HG02884 (cell line): ENCODE results near the gene GPC6.

Experiments used
- ATAC-seq: cut with Tn5 transposase; IDR thresholded peaks from one replicate; pipeline ENCODE4 v1.9.1; 2021; ENCODE audit warnings: mild to moderate bottlenecking, moderate library complexity; ENCODE audit not compliant: unreplicated experiment

Gene GPC6

DNA sequence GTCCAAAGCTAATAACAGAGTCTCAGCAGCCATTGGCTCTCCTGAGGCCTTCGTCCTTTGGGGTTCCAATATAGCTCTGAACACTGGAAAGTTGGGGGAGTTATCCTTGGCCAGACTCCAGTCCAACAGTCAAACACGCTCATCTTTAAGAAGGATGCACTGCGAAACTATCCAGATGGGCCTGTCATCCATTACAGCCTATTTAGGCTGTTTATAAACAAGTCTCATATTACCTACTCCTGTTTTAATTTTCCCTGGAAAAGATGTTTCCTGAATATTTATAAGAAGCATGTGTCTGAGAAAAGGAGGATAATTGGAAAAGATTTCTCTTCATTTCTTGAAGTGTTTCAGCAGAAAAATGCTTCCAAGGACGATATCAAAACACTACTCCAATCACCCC, 1082.2 kb downstream of the GPC6 start:
- no peak for ATAC-seq

DNA sequence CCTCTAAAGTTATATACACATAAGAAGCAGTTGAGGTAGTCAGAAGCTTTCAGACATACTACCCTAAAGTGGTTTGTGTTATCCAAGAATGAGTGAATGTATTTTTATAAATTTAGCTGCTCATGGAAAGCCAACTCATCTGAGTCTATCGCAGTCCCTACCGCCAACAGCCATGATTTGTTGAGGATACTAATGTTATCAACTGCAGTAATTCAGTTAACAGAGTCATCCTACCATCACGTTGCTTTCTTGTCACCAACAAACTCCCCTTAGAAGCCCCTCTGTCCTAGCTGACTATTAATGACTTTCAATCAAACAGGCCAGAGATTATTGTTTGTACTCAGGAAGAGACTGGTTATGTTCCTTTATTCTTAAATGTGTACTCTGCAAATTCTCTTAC, 1083.0 kb downstream of the GPC6 start:
- no peak for ATAC-seq

DNA sequence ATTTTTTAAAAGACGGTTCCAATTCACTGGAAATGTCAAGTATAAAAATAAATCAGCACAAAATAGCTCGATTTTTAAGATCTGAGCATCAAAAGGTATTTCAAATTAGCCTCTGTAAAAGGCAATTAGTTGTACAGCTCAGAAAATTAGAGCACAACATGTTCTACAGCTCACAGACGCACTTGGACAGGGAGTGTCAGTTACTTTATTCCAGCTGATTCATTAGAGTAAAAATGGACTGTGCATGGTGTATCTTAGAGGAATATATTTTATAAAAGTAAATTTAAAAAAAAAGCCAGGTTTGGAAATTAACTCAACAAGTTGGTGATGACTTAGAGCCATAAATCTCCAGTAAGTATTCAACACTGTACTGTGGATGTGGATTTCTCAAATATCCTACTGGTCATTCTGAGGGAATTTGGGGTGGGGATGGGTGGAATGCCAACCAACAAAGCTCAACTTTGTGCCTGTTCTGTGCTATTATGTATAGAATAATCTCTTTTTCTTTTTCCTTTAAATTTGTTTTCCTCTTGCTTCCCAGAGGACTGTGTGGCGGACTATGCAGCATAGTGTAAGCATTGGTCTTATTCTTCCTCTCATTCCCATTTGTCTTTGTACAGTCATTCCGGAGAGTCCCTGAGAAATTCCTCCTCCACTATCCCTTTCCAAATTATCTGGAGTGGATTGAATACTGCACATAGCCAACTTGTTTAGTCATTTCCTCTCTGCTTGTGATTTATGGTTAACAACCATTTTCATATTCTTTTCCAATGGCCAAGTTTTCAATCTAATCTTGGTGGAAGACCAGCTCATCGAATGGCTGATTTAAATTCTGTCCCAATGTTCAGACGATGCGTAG, 1083.6 kb downstream of the GPC6 start:
- ATAC-seq: no peak

DNA sequence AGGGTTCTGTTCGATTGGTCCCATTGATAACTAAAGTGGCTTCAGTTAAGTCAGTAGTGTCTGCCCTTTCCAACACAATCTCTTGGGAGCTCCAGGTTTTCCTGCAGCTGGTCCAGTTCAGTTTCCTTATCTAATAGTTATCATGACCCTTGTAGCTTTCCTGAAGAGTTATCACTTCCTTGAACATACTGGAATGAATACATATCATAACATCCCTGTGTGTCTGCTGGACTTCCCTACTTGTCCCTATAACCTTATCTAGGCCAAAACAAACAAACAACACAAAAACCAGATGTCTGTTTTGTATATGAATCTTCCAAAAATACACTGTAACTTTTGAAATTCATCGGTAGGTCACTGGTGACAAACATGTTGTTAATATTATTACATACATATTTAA, 1085.3 kb downstream of the GPC6 start:
- no peak for ATAC-seq

DNA sequence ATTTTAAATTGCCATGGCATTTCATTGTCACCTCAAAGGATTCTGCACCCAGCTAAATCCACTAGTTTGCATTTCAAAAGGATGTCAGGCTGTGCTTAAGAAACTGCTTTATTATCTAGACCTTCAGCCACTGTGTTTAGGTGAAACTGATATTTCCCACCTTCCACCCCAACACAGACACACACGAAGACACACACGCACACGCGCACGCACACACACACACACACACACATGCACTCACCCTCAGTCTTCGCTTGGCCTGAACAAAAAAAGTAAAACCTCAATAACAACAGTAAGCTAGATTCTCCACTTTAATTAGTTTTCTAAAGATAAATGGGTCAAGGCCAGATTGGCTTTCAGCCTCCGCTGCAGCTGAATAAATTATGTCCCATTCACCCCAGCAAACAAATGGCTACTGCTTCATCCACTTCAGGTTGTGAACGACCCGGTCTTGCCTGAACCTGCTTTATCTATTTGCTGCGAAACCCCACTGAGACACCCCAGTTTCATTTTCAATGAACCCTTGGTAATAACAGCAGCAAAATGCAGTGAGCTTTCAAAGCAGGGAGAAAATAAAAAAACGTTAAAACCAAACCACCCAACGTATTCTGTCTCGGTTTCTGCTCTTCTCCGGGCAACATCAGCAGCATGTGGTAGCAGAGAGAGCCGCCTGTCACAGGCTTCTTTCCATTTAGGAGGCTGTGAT, 1086.1 kb downstream of the GPC6 start:
- peak; percentile 70 for ATAC-seq

DNA sequence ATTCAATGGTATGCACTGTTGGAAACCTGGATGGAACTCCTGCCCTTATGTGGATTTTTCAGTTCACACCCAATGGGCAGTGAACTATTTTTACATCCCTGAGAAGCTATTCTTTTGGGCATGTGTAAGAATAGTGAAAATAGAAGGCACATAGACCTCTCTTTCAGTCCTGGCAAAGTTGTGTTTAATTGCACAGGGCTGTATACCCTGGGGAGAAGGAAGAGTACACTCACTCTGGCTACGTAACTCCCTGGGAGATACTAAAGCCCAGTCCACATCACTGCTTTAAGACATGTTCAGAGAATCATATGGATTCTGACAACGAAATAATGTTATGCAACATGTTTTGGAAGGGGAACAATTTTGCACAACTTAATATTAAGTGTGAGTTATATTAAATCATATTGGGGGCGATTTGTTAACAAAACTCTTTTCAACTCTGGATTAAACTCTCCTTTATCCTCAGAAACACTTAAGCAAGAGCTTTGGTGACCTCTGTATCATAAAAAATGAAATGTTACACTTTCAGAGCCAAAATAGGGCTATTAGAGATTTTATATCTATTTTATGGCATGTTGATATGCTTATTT, 1086.8 kb downstream of the GPC6 start:
- ATAC-seq: no peak

DNA sequence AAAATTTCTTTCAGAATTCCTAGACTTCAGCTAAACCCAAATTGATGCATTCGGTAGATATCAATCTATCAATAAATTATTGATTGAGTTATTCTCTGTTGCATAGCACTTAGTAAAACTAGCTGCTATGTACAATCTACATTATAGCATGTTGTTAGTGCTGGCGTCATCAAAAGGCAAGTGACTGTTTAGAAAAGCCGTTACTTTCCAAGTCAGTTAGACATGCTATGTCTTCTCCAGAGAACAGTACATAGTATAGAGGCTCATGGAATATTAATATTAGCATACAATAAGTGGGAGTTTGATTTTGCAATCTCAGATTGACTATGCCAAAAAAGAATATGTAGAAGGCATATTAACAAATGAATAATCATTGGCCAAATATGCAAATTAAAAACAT, 1087.3 kb downstream of the GPC6 start:
- ATAC-seq: no peak

DNA sequence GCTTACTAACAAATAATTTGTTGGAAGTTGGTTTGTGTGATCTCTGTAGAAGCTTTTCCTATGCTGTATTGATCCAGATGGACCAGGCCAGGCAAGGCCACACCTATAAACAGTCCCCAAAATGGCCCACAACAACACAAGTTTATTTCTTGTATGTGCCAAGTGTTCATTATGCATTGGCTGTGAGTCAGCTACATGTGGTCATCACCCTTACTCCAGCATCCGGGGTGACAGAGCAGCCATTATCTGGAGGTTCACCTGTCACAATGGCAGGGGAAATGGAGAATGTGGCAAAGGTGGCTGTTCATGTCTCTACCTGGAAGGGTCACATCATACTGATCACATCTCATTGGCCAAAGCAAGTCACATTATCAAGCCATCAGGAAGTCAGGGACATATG, 1088.6 kb downstream of the GPC6 start:
- ATAC-seq: no peak

DNA sequence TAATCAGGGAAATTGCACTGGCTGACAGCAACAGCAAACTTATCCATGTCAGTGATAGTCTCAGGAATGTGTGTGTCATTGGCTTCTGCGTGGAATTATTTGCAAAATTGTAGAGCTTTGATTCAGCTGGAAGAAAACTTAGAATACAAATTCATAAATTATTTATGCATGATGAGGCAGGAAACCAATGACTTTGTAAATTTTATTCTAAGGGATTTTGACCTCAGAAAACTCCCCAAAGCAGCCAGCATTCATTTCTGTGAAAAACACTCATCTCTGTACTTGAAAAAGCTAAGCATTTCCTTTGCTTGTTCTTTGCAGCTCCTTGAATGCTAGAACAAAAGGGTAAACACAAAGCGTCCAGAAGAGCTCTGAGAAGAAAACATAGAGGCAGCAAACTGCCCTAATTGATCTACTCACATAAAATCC, 1090.5 kb downstream of the GPC6 start:
- peak; percentile 69 for ATAC-seq

DNA sequence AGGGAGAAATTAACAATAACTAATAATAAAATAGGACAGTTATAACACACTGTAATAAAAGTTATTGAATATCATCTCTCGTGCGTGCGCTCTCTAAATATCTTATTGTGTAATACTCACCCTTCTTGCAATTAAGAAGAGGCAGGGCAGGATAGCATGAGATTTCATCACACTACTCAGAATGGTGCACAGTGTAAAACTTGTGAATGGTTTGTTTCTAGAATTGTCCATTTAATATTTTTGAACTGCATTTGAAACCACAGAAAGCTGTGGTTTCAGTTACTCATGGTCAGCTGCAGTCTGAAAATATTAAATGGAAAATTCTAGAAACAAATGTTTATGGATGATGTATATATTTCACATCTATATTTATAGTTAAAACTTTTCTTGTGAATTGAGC, 1091.8 kb downstream of the GPC6 start:
- no peak for ATAC-seq

DNA sequence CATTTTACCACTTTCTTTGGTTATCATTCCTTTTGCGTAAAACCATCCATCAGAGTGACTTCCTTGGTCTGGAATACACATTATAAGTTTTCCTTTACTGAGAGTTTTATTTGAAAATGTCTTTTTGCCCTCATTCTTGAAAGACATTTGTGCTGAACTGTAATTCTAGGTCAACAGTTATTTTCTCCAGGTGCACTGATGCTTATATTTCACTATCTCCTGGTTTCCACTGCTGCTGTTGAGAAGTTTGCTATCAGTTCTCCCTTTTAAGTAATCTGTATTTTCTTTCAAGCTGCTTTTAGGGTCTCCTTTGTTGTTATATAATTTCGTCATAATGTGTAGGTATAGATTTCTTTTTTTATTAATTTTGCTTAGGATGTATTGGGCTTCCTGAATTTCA, 1092.9 kb downstream of the GPC6 start:
- ATAC-seq: no peak

DNA sequence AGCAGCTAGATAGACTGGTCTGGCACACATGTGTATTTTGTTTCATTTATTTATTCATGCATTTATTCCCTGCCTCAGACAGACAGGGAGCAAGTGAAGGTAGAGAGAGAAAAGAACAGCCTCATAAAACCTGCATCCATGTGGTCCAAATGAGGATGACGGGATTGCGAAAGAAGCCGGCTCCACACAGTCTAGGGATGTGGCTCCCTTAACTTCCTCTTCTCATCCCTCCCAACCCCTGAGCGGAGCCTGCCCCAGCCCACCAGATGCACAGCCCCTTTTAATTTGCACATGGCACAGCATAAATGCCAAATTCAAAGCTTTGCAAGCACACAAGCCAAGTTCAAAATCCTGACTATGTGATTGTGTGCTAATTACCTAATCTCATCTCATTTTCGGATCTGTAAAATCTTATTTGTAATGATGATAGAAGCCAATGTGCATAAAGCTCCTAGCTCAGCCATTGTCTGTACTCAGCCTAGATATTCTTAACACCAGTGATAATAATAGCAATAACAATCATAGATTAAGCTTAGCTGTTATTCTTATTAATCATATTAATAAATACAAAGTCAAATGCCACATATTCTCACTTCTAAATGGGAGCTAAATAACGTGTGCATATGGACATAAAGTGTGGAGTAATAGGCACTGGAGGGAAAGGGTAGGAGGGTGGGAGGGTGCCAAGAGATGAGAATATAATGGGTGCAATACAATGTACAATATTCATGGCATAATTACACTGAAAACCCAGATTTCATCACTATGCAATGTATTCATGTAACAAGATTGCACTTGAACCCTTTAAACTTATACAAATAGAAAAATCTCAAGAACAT, 1096.5 kb downstream of the GPC6 start:
- no peak for ATAC-seq

DNA sequence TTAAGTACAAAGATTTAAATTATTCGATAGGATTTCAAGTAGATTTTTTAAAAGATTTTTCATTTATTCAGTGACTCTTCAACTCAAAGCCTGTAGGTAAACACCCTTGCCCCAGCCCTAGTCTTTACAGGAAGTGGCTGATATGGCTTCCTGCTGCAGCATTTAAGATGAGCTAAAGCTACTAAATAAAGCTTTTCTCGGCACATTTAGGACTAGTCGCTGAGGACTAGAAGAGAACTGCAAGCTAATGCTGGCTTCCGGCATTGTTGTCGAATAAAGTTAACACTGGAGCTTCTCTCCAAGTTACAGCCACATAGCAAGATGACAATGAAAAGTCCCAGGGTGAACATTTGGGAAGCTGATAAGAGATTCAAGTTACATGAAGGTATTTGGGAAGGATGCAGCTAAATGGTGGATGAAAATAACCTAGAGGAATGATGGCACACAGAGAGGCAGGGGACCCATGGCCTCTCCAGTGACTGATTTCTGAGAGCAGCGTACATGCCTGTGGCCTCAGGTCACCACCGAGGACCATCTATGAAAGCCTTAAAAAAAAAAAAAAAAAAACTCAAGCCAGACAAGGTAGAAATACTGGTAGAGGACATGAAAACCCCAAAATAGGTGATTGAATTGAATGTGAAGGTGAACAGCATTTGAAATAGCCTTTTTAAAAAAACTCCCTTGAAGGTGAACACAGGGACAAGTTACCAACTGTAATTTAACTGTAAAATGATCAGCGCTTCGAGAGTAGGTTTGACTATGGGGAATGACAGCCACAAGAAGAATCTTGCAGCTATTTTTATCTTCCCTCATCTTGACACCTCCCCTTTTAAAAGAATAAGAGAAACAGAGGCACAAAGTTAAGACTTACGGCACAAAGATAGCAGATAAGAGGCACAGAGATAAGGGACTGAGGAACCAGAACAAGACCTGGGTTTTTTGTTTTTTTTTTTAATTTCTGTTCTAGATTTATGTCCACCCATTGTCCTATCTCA, 1097.5 kb downstream of the GPC6 start:
- ATAC-seq: peak; percentile 34

DNA sequence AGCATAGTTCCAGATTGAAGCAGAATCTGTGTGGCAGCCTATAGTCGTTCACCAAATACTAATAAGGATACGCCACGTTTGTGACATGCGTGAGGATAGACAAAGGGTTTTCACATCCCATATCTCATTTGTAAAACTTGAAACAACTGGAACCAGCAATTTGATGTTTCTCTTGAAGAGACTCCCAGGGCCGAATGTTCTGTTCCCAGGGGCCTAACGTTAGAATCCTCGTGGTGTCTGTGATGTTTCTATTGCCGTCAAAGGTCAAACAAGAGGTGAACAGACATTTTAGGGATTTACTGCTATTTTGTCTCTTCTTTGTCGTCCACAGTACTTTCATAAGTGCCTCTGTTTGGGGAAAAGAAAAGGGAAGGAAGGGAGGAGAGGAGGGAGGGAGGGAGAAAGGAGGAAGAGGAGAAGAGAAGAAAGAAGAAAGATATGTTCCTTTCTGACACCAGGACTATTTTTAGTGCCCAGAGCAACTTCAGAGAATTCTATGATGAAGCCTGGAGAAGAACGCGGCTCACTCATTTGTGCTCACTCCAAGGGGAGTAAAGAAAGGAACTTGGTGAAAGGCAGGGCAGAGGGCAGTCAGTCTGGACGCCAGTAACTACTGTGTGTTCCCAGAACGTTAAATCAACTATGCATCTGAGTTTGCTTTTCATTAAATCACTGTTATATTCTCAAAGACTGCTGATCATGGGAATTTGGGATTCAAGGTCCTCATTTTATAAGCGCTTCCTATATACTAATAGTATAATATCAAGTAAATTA, 1098.3 kb downstream of the GPC6 start:
- ATAC-seq: no peak

DNA sequence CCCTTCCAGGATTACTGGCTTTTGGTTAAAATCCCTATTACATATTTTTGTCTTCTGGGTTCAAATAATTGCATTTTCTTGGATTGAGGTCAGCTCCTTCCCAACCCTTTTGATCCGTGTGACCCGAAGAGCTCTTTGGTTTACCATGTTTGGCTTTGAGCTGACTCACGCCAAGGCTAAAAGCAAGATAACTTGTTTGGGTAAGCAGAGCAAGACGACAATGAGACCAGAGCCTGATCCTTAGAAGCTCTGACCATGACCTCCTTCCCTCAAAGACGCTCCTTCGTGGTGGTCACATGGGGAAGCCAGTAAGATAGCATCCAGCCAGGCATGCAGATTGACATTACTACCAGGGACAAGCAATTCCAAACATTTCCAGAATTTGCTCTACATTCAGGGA, 1099.0 kb downstream of the GPC6 start:
- ATAC-seq: no peak

DNA sequence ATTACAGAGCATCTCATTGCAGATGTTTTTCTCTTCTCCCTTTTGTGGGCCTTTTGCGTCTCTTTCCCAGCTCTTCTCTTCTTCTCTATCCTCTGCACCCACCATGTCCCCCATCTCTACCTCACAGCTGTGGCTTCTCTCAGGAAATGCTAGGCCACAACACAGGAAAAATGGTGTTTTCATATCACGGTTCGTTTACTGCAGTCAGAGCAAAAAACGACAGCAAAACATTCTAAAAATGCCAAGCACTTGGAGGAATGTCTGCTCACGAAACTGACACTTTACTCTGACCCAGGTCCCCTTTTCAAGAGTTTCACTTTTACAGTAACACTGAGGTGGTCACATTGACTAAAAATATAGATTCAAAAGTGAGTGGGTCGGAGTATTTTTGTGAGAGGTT, 1100.7 kb downstream of the GPC6 start:
- ATAC-seq: peak; percentile 93

DNA sequence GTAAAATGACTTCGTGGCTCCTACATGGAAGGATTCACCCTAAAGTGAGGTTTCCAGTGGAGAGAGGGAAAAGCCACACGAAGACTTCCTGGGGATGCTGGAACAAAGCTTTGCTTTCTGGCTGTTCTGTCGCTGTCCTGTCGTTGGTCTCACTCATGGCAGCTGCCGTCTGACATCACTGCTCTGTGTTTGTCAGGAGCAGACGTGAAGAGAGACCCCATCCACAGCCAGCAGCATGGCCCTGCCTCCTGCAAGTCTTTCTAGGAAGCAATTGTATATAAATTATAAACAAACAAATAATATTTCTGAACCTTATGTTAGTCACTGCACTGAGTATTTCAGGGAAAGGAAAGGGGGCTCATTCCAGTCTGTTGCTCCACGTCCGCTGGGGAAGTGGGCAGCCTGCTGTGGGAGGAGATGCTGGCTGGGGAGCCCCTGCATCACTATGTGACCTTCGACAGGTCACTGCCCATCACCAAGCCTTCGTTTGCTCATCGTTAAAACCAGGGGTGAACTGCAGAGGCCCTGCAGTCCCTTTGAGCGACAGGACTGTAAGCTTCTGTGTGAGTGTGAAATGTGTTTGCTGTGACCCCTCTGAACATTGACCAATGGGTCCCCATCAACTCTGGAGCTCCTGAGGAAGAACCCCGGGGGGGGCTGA, 1101.9 kb downstream of the GPC6 start:
- ATAC-seq: no peak

DNA sequence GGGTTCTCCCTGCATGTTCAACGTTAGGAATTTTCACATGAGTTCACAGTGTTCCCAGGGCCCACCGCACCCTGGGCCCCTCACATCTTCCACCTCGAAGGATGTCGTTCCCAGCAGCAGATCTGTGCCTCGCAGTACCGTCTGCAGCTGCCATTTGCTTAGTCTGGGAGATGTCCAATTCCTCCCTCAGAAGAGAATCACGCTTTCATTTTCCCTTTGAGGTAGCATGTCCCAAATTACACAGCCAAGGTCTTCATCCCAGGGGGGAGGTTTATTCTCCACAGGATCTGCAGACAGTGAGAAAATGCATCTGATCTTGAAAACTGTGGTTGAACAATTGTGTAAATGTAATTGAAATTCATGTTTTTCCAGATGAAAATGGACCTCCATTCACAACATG, 1102.7 kb downstream of the GPC6 start:
- ATAC-seq: no peak
